22Rv1 (cell line): ENCODE results near the gene SSH2.
A peak's percentile ranks its signal among the peaks of the same experiment; 100 is the strongest.
"Not testable (repeated sequence)": the region's sequence is repeated elsewhere in the genome, so short reads cannot be mapped to it uniquely, and the experiment has no call there.

Experiments
- H3K27ac ChIP-seq: fragments of 450-650 bp; 2 replicates; pipeline ENCODE4 v1.5.1; 2017
- CTCF ChIP-seq: fragments of 450-650 bp; IDR thresholded peaks from 2 replicates; pipeline ENCODE4 v1.5.1; 2017; ENCODE audit warnings: mild to moderate bottlenecking
- ZFX ChIP-seq: fragments of 450-650 bp; IDR thresholded peaks from 2 replicates; pipeline ENCODE4 v1.6.1; 2017; ENCODE audit warnings: antibody characterized with exemption, borderline replicate concordance

SSH2 gene

DNA sequence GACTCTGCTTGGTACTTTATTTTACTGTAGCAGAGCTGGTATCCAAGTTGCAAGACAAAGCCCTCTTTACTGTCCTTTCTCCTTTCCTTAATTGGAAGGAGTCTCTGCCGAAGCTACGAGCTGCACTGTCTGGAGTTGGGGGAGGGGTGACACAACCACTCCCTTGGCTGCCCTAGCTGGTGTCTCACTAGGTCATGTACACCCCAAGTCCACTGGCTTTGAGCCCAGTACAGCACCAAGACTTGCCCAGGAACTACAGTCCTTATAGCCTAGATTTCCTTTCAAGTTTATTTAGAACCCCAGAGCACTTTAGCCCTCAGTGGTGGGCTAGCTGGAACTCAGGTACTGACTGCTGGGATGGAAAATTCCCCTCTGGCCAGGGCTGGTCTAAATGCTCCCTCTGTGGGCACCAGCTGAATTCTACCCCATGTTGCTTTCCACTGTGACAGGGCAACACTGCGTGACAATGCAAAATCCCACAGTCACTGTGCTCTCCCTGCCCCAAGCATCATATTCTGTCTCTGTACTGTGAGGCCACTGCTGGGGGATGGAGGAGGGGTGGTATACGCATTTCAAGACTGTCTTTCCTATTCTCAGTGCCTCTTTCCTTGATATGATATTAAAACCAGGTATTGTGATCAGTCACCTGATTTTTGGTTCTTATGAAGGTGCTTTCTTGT is 29.8 kb upstream of the SSH2 start:
- no peak overlapping the region for H3K27ac ChIP-seq
- TF ChIP-seq ZFX = no peak
- no peak for TF ChIP-seq CTCF

DNA sequence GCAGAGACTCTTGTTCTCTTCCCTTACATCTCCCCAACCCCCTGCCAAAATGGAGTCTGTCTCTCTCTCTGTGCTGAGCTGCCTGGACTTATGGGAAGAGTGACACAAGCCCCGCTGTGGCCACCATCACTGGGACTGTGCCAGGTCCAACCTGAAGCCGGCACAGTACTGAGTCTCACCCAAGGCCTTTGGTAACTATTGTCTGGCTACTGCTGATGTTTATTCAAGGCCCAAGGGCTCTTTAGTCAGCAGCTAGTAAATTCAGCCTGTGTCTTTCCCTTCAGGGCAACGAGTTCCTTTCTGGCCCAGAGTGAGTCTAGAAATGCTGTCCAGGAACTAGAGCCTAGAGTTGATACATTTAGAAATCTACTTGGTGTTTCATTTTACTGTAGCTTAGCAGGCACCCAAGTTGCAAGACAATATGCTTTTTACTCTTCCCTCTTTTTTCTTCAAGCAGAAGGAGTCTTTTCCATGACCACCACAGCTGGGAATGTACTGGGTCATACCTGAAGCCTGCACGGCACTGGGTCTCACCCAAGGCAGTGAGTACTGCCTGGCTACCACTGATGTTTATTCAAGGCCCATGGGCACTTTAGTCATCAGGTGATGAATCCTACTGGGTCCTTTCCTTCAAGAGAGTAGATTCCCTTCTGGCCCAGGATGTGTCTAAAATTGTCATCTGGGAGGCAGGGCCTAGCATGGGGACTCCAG is 29.1 kb upstream of the SSH2 start:
- no peak for TF ChIP-seq CTCF
- TF ChIP-seq ZFX = no peak
- H3K27ac ChIP-seq = no peak overlapping the region

GRCh38 chr17:29957488-29957887 is 27.5 kb upstream of the SSH2 start:
- not testable (repeated sequence) for H3K27ac ChIP-seq

DNA sequence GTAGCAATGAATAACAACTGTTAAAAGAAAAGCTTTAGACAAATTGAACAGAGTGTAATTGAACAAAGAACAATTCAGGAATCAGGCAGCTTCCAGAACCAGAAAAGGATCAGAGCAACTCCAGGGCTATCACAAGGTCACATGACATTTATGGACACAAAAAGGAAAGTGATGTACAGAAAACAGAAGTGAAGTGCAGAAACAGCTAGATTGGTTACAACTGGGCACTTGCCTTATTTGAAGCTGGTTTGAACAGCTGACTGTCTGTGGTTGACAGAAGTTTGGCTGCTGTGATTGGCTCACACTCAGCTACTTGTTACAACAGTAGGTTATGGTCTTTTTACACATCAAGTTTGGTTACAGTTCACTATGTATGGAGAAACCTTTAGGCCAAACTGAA is 26.2 kb upstream of the SSH2 start:
- TF ChIP-seq CTCF (no peak), ZFX (no peak)
- H3K27ac ChIP-seq = no peak overlapping the region

DNA sequence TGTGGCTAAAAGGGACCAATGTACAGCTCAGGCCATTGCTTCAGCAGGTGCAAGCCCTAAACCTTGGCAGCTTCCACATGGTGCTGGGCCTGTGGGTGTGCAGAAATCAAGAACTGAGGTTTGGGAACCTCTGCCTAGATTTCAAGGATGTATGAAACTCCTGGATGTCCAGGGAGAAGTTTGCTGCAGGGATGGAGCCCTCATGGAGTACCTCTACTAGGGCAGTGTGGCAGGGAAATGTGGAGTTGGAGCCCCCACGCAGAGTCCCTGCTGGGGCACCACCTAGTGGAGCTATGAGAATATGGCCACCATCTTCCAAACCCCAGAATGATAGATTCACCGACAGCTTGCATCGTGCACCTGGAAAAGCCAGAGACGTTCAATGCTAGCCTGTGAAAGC is 24.4 kb upstream of the SSH2 start:
- TF ChIP-seq ZFX (no peak), CTCF (peak; percentile 29; the same call in 1 of the 2 replicates)
- H3K27ac ChIP-seq = no peak overlapping the region

DNA sequence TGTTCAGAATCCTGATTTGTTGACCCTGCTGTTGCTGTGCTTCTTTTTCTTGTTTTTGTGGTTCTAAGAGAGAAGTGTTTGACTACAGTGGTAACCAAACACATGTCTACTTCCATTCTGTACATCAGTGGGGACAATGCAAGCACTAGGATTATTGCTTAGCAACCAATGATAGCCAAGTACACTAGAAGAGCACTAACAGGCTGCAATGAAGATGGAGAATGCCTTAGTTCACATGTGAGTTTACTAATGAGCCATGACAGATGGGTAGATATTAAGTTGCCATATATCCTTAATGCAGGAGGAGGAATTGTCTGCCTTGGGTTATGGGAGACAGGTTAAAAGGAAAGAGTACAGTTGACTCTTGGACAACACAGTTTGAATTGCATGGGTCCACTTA is 19.7 kb upstream of the SSH2 start:
- TF ChIP-seq ZFX (no peak), CTCF (no peak)
- no peak overlapping the region for H3K27ac ChIP-seq

DNA sequence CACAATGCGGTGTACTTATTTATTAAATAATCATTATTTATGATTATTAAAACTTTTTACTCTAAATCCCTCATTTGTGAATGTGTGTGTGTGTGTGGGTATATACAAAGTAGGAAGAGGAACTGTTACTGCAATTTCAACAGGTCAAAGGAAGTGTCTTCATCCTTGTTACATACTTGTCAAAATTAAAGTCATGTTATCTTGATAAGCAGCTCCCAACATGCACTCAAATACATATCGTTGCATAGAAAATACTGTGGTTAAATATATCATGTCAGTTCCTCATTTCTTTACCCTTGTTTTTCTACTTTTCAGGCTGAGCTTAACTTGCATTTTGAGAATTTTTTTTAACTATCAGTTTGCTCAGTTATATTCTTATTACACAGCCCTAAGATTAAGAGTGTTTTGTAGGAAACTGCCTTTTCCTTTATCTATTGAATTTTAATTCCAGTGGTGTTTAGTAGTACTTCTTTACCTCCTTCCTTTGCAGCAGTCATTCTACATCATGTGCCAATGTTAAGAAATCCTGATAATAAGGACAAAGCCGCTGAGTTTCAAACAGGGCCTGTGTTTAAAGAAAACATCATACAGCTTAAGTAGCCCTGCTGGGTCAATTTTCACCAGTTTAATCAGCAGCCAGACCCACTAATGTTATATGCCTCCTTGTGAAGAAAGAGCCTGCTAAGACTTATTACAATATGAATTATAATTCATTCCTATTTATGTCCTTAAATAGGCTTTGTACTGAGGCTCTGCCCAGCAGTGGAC is 18.6 kb upstream of the SSH2 start:
- H3K27ac ChIP-seq = no peak overlapping the region
- no peak for TF ChIP-seq CTCF
- TF ChIP-seq ZFX = no peak
